ENCODE data around the gene AIMP2.
"Not testable (repeated sequence)": the region's sequence is repeated elsewhere in the genome, so short reads cannot be mapped to it uniquely, and the experiment has no call there.

- TF ChIP-seq CTCF (conservative IDR thresholded peaks at IDR 0.05; ENCODE audit: low read depth, low read length); EZH2 (IDR thresholded peaks at IDR 0.05; ENCODE audit: low read length, unreplicated experiment): not testable (repeated sequence)
Measured at GRCh38 chr7:6059941-6060340, 50.9 kb downstream of the AIMP2 start.

Measured in PC-3 (cell line).